HG02759 (cell line): ENCODE results near the gene CFAP69.
A peak's percentile ranks its signal among the peaks of the same experiment; 100 is the strongest.

Source experiments
- ATAC-seq: cut with Tn5 transposase; IDR thresholded peaks from one replicate; pipeline ENCODE4 v1.9.1; 2021; ENCODE audit warnings: mild to moderate bottlenecking, moderate library complexity; ENCODE audit not compliant: unreplicated experiment

The CFAP69 gene

GRCh38 chr7:90267263-90267858, 22.4 kb downstream of the CFAP69 start:
- no peak for ATAC-seq

DNA sequence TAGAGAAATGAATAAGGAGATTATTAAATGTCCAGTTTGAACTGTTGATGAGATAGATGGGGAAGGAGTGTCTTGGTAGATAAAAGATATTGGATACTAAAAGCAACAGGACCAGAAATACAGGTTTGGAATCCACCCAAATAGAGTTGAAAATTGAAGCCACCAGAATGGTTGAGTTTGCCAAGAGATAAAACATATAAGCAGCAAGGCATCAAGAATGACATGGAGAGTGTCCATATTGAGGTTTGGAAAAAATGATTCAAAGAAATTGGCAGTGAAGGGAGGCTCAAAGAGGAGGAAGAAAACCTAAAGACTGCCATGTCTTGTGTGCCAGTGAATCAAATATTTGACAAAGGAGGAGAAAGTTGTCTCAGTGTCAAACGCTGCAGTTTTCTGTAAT, 24.2 kb downstream of the CFAP69 start:
- ATAC-seq, result no peak

DNA sequence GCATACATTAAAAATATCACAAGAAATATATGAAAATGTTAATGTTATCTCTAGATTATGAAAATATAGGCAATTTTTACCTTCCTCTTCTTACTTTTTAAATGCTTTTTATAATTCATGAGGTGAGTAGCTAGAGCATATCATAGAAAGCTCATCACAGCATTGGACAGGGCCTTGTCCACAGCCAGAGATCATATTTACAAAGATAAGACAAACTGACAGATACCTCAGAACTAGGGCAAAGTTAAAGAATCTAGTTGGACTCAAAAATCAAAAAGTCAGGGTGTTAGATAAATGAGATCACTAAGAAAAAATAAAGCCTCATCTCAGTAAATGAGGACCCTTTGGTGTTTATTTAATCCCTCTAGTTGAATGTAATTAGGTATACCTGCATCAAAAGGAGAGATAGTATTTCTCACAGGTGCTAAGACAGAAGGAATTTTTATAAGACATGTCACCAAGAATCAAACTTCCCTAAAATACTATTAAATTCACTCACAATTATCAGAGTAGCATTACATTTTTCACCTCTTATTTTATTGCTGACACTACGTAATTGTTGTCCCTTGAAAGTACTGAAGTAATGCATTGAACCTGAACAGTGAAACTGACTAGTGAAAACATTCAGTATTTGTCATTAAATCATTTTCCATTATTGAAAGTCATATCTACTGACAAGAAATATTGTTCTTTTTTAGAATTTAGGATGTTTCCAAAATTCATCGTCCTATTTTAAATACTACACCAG, 25.6 kb downstream of the CFAP69 start:
- ATAC-seq, result no peak

DNA sequence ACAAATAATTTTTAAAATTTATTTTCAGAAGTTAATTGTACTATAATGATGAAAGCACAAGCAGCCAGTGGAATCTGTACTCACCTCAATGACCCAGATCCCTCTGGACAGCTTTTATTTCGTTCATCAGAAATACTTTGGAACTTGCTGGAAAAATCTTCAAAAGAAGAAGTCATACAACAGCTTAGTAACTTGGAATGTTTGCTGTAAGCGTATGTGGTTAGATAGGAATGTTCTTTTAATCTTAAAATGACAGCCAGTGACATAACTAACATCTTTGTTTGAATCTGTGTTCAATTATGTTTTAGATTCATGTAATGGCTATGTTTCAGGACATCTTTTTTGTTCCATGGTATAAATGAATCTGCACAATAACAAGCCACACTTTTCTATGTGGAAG, 26.8 kb downstream of the CFAP69 start:
- no peak for ATAC-seq

DNA sequence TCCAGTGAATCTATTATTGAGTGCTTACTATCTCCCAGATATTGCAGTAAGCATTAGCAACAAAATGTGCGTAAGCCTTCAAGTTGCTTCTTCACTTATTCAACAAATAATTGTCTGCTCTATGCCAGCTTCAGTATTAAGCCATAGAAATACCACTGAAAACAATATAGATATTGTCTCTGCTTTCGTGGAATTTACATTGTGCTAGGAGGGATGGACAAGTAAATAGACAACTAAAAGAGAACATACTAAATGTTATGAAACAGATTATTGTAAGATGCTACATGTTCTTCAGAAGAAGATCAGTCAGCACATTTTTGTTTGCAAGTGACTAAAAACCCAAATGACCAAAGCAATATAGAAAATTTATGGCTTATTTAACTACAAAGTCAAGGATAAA, 27.3 kb downstream of the CFAP69 start:
- no peak for ATAC-seq

DNA sequence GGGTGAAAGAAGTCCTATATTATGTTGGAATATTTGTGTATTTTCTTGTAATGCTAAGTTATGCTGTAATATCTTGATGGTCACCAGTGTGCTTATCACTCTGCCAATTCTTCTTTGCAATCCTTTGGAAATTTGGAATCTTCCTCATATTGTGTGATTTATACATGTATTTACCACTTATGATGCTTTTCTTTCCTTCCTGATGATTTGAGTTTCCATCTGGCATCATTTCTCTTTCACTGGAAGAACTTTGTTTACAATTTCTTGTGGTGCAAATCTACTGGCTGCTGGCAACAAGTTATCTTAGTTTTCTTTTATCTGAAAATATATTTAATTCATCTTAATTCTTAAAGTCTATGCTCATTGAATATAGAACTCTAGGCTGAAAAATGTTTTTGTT, 29.2 kb downstream of the CFAP69 start:
- ATAC-seq, result no peak

- ATAC-seq, result no peak
These were observed 31.2 kb downstream of the CFAP69 start for GRCh38 chr7:90276033-90276728.

- ATAC-seq, result no peak
These were observed 43.2 kb downstream of the CFAP69 start for GRCh38 chr7:90288154-90288553.

GRCh38 chr7:90290244-90291113, 45.5 kb downstream of the CFAP69 start:
- ATAC-seq, result no peak

DNA sequence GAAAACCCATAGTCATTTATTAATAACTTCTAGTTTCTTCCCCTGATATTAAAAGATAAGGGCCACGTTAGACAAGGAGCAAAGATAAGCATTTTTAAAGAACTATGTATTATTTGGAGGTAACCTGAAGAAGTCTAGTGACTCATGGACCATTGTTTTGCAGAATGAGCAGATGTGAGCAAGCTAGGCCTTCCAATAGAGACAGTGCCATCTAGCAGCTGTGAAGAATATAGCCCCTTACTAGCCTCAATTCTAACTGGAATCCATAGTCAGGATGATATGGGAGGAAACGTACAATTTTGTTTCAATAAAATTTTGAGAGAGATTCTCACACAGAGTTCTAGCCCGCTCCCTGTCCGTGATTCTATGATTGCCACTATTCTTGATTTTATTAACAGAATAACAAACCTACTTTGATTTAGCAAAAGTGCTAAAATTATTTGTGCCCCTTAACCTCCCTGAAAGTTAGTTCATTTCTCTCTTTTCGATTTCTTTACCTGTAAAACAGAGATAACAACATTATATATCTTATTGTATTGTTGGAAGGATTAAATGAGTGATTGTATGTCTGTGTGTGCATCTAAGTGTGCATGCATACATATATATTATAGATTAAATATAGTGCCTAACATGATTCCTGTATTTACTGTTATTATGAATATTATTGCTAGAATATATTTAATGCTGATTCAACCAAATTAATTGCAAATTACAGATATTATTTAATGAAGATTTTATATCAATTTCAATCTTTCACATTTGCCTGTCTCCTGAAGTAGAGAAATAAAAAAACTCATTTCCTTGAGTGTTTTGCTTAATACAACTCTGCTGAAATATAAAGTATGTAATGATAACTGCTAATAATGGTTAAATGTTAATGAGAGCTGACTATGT, 53.4 kb downstream of the CFAP69 start:
- ATAC-seq, result no peak

DNA sequence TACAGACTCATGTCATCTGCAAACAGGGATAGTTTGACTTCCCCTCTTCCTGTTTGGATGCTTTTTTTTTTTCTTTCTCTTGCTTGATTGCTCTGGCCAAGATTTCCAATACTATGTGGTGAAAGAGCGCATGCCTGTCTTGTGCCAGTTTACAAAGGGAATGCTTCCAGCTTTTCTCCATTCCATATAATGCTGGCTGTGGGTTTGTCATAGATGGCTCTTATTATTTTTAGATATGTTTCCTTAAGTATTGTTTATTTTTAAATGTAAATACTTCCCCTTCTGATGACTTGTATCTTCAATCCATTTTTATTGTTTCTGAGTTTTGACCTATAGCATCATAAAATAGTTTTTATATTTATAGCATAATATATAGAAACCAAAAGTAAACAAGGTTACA, 58.3 kb downstream of the CFAP69 start:
- no peak for ATAC-seq

DNA sequence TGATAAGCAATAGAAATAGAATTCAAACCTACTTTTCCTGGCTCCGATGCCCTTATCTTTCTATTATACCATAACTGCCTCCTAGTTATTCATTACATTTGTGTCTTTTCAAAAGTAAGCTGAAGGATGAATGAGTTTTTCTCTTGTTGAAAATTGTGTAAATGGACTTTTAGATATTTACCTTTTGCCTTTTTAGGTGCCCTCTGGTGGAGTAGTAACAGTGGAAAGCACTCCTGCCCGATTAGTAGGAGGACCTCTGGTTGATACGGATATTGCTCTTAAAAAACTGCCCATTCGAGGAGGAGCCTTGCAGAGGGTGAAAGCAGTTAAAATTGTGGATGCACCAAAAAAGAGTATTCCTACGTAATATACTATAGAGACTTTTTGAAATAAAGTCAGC, 64.9 kb downstream of the CFAP69 start:
- no peak for ATAC-seq

DNA sequence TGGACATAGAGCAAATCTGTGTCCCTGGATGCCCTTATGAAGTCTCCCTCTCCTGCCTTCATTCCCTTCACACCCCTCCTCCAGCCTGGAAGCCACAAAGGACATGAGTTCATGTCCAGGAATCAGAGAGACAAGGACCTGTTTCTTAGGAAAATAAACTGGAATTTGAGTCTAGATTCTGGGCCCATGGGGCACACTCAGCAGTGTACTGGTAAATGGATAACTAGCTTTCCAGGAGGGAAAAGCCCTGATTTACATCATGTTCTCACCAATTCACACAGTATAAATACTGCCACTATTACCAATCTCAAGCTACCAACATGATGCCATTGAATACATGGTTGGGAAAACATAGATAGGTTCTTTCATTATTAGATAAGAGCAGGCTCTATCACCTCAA, 66.2 kb downstream of the CFAP69 start:
- no peak for ATAC-seq

DNA sequence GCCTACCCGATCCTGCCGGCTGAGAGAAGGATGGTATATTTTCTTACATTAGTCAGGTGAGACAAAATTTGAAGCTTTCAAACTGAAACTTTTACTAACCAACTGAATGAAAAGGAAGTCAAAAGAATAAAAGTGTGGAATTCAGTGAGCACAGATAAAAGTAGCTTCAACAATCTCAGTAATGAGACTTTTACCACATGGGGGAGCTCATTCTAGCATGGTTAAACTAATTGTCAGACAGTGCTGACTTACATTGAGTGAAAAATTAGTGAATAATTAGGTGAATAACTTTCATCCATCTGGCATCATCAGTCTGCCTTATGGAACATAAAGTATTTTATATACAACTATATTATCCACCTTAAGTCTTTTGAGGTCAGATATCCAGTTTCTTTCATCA, 67.8 kb downstream of the CFAP69 start:
- ATAC-seq, result peak; percentile 52

DNA sequence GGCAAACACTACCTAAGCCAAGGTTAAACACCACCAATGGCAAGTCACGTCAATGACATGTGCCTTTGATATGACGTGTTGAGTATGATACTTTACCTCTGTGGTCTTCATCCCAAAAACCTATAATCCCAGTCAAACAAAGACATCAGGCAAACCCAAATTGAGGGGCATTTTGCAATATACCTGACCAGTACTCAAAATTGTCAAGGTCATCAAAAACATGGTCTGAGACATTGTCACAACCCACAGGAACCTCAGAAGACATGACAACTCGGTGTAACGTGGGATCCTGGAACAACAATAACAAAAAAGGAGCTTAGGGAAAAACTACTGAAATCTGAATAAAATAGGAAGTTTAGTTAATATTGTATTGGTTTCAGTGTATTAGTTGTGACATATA, 68.9 kb downstream of the CFAP69 start:
- ATAC-seq, result no peak

DNA sequence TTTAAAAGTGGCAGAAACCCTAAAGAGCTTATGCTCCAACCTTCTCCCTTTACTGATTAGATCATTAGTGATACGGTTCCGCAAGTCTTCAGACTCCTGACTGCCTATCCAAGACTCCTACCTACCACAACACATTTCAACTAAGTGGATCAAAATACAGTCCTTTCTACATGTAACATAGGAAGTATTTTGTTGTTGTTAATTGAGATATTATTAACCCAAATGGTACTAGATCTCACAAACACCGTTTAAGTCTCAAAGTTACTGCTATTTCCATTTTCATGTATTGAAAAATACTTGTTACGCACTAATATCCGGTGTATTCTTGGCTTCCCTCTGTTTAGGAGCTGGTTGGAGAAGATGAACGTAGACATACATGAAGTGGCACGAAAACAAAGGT, 75.0 kb downstream of the CFAP69 start:
- no peak for ATAC-seq

DNA sequence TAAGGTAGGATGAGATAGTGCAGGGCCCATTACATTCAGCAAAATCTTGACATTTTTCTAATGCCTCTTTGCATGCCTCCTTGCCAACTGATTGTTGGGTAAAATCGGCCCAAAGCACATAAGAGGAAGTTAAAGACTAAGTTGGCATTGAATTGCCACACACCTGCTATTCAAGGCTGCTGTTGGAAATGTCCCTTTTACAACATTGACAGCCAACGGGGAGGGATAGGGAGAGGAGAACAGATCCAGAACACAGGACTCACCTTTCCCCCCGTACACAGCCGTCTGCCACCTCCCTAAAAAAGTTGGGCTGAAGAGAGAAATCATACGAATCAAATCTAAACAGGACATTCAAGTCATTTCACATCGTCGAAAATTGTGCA, 75.4 kb downstream of the CFAP69 start:
- ATAC-seq, result no peak

- no peak for ATAC-seq
These were observed 76.0 kb downstream of the CFAP69 start, which contains the start of gene FAM237B for GRCh38 chr7:90320801-90321494. Gene FAM237B (minus strand): TSS chr7:90321304. CDS start chr7:90319748, 1,556 bp downstream.

DNA sequence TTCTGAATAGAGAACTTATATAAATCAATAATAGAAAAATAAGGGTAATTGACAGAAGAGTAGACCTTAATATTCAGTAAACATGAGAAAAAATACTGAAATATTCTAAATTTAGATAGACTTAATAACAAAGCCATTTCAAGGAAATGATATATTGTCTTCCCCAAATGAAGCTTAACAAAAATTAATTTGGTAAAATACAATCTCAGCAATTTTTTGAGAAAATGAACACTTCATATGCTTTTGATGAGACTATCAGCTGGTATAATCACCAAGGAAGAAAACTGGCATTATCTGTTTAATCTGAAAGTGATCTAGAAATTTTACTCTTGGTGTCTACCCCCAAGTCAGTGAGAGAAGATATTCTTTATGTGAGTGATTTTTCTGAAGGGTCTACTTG, 77.9 kb downstream of the CFAP69 start:
- ATAC-seq, result no peak

DNA sequence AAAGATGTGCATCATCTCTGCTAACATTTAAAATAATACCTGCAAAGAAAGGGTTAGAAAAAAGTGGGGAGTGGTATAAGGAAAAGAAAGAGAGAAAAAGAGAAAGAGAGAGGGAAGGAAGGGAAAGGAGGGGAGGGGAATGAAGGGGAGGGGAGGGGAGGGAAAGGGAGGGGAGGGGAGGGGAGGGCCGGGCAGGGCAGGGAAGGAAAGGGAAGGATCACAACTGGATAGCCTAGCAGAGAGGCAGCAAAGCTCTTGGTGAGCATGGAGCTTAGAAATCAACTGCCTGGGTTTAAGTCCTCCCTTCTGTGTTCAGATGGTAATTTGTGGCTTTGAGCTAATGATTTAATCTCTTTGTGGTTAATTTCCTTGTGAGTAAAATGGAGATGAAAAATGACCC, 81.5 kb downstream of the CFAP69 start:
- no peak for ATAC-seq
